CD4-positive, alpha-beta T cell treated with Interleukin-15 for 4 hours (primary cell): ENCODE measurements around the gene CPAMD8.
"Not testable (repeated sequence)": the region's sequence is repeated elsewhere in the genome, so short reads cannot be mapped to it uniquely, and the experiment has no call there.

Source experiments
- DNase-seq: peaks from one replicate; pipeline ENCODE4 v3.0.0-alpha.2; 2020; ENCODE audit warnings: low spot score

The CPAMD8 gene

DNA sequence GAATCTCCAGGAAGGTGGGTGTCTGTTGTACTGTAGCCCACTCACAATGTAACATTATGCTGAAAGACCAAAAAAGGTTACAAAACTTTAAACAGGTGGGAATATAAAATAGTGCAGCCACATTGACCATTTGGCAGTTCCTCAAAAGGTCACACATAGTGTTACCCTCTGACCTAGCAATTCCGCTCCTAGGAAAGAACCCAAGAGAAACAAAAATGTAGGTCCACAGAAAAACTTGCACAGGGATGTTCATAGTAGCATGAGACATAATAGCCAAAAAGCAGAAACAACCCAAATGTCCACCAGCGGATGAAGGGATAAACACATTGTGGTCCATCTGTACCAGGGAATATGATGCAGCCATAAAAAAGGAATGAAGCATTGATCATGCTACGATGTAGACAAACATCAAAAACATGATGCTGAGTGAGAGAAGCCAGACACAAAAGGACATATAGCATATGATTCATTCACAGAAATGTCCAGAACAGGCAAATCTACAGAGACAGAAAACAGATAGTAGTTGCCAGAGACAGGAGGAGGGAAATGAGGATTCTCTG, 27.9 kb downstream of the CPAMD8 start:
- DNase-seq = no peak

DNA sequence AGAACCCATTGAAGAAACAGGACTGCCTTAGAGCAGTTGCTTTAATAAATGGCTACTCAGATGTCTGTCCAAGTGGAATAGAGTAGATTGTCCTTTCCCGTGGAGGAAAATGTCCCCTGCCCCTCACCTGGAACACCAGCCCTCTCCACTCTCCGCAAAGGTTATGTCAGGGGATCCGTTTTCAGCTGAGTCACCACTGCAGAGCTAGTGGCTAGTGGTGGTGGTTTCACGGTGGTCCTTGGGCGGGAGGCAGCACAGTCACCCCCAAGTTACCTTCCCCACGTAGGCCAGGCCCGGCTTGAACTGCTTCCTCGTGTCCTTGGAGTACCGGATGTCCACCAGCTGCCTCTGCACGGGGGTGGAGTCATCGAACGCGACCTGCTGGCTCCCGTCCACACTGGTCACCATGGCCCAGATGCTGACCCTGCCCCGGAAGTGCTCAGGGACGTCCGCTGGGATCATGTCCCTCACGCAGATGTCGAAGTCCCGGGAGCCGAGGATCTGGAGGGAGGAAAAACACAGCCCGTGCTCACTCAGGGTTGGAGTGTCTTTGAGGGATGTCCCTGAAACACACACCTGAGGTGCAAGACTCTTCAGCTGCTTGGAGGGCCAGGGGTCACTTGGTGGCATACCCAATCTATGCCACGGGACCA, 29.6 kb downstream of the CPAMD8 start:
- not testable (repeated sequence) for DNase-seq

DNA sequence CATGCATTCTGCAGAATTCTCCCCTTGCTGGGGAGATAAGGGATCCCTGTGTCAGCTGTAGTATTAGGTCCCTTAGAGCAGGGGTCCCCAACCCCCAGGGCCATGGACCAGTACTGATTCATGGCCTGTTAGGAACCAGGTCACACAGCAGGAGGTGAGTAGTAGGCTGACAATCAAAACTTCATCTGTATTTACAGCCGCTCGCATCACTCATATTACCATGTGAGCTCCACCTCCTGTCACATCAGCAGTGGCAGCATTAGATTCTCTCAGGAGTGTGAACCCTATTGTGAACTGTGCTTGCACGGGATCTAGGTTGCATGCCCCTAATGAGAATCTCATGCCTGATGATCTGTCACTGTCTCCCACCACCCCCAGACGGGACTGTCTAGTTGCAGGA, 37.9 kb downstream of the CPAMD8 start:
- DNase-seq = no peak

DNA sequence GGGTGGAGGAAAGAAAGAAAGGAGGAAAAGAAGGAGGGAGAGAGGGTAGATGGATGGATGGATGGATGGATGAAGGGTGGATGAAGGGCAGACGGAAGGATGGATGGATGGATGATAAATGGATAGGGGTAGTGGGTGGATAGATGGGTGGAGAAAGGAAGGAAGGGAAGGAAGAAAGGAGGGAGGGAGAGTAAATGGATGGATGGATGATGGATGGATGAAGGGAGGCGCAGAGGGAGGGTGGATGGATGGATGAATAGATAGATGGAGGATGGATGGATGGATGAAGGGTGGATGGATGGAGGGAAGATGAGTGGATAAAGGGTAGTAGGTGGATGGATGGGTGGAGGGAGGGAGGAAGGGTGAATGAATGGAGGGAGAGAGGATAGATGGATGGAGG, 41.2 kb downstream of the CPAMD8 start:
- DNase-seq = no peak

DNA sequence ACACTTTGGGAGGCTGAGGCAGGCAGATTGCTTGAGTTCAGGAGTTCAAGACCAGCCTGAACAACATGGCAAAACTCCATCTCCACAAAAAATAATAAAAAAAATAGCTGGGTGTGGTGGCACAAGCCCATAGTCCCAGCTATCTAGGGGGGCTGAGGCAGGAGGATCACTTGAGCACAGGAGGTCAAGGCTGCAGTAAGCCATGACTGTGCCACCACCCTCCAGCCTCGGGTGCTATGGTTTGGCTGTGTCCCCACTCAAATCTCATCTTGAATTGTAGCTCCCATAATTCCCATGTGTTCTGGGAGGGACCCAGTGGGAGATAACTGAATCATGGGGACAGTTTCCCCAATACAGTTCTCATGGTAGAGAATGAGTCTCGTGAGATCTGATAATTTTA, 44.0 kb downstream of the CPAMD8 start:
- DNase-seq = not testable (repeated sequence)

DNA sequence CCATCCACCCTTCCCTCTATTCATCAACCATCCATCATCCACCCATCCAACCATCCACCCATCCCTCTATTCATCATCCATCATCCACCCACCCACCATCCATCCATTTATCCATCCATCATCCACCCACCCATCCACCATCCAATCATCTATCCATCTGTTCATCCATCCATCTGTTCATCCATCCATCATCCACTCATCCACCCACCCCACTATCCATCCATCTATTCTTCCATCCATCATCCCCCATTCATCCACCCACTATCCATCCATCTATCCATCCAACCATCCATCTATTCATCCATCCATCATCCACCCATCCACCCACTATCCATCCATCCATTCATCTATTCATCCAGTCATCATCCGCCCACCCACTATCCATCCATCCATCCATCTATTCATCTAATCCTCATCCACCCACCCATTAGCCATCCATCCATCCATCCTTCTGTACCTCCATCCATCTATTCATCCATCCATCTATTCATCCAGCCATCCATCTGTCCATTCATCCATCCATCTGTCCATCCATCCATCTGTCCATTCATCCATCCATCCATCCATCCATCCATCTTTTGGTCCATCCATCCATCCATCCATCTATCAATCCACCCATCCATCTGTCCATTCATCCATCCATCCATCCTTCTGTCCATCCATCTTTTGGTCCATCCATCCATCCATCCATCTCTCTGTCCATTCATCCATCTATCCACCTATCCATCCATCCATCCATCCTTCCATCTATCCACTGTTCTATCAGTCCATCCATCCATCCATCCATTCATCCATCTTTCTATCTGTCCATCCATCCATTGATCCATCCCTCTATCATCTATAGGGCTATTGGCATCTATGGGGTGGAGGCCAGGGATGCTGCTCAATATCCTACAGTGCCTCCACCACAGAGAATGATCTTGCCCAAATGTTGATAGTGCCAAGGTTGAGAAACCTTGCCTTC, 47.5 kb downstream of the CPAMD8 start:
- no peak for DNase-seq

DNA sequence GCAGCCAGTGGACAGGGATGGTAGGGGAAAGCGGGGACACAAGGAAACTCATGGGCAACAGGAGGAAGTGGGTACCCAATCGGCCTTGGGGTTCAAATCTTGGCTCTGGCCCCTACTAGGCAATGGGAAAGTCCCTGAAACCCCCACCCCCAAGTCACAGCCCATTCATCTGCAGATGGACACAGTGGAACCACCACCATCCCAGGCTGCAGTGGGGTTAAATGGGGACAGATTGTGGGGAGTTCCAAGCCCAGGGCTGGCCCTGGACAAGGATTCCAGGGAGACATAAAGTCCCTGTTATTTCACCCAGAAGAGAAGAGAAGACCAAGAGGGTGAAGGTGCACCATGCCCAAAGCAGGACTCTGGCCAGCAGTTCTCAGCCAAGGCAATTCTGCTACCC, 48.5 kb downstream of the CPAMD8 start:
- DNase-seq = no peak

DNA sequence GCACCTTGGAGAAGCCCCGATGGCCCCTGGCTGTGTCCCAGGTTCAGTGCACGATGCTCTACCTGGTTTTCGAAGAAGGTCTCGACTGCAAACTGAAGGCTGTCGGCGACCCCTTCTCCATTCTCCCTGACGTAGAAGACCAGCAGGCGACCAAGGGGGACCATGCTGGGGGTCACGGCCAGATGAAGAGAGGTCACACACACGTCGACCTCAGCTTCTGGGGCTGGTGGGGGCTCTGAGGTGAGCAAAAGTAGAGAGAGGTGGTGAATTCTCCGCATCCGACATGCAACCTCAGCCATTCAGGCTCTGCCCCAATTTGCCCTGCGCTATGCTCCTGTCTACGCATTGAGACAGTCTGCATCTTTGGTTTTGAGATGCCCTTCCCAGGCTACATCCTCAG, 49.3 kb downstream of the CPAMD8 start:
- DNase-seq = no peak

DNA sequence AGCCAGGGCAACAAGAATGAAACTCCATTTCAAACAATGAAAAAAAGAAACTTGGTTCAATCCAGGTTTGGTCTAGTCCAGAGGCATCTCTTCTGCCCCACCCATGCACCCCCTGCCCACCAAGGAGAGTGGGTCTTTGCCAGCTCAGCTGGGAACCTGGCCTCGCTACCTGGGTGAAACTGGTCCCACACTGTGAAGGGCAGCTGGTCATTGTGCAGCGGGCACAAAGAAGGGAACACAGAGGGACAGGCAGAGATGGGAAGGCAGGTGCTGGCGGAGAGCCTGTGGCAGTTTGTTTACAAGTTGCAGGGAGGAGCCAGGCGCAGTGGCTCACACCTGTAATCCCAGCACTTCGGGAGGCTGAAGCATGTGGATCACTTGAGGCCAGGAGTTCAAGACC, 50.2 kb downstream of the CPAMD8 start:
- DNase-seq = no peak

DNA sequence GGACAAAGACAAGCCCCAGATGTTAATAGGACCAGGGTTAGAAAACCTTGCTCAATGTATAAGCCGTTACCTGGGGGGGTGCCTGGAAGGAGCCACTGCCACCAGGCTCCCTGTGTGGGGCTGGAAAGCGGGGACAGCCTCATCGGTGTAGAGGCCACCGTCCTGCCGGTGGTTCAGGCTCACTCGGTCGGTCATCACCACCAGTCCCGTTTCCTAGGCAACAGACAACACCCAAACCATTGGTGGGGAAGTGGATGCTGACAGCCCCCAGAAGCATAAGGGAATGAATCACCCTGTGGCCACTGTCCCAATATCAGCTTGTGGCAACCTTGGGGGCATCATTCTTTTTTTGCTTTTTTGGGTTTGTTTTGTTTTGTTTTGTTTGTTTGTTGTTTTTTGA, 55.8 kb downstream of the CPAMD8 start:
- DNase-seq = no peak

DNA sequence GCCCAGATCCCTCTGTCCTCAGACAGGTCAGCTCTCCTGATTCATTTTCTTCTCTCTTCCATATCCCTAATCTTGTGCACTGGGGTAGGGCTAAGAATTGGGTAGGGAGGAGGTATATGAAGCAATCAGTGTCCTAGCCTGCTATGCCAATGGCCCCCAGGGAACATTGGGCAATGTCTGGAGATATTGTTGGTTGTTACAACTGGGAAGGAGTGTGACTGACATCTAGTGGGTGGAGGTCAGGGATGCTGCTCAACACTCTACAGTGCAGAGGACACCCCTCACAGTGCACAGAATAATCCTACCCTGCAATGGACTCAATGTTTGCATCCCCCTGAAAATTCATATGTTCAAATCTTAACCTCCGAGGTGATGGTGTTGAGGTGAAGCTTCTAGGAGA, 57.5 kb downstream of the CPAMD8 start:
- DNase-seq = no peak

DNA sequence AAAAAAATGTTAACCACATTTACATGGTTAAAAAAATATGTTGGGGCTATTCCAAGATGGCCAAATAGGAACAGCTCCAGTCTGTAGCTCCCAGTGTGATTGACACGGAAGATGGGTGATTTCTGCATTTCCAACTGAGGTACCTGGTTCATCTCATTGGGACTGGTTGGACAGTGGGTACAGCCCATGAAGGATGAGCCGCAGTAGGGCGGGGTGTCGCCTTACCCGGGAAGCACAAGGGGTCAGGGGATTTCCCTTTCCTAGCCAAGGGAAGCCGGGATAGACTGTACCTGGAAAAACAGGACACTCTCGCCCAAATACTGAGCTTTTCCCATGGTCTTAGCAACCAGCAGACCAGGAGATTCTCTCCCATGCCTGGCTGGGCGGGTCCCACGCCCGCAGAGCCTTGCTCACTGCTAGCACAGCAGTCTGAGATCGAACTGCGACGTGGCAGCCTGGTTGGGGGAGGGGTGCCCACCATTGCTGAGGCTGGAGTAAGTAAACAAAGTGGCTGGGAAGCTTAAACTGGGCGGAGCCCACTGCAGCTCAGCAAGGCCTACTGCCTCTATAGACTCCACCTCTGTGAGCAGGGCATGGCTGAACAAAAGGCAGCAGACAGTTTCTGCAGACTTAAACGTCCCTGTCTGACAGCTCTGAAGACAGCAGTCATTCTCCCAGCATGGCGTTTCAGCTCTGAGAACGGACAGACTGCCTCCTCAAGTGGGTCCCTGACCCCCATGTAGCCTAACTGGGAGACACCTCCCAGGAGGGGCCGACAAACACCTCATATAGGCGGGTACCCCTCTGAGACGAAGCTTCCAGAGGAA, 65.4 kb downstream of the CPAMD8 start:
- DNase-seq = not testable (repeated sequence)

DNA sequence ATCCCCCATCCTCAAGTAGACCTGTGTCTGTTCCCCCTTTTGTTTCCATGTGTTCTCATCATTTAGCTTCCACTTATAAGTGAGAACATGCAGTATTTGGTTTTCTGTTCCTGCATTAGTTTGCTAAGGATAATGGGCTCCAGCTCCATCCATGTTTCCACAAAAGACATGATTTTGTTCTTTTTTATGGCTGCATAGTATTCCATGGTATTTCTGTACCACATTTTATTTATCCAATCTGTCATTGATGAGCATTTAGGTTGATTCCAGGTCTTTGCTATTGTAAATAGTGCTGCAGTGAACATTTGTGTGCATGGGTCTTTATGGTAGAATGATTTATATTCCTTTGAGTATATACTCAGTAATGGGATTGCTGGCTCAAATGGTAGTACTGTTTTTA, 68.3 kb downstream of the CPAMD8 start:
- DNase-seq = not testable (repeated sequence)

DNA sequence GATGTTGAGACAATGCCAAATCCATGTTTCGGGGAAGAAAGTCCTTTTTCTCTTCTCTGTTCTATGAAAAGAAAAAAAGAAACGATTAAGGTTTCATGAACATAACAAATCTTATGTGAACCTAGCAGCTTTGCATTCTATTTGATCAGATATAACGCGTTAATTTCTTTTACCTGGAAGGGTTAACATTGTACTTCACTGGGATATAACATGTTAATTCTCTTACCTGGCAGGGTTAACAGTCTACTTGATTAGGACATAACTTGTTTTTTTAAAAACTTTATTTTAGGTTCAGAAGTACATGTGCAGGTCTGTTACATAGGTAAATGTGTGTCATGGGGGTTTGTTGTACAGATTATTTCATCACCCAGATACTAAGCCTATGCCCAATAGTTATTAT, 68.8 kb downstream of the CPAMD8 start:
- DNase-seq = no peak

DNA sequence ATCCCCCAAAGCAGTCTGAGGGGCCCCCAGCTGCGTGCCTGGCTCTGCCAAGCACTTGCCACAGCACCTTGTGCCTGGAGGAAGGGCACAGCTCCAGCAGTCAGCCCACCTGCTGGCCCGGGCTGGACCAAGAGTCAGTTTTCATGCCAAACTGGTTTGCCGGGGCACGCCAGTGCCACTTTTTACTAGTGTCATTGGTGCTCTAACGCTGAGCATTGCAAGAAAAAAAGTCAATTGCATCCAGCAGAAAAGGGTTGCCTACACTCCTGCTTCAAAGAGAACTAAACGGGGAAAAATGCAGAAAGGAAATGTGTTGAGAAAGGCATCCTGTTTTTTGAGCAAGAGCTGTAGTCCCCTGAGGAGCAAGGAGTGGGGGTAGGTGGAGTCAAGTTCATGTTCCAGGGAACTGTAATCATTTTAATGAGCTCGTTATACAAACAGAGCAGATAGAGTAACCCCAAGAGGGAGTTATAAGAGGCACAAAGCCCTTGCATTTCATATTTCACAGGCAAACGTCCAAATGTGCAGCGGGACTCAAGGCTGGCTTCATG, 69.4 kb downstream of the CPAMD8 start:
- no peak for DNase-seq

DNA sequence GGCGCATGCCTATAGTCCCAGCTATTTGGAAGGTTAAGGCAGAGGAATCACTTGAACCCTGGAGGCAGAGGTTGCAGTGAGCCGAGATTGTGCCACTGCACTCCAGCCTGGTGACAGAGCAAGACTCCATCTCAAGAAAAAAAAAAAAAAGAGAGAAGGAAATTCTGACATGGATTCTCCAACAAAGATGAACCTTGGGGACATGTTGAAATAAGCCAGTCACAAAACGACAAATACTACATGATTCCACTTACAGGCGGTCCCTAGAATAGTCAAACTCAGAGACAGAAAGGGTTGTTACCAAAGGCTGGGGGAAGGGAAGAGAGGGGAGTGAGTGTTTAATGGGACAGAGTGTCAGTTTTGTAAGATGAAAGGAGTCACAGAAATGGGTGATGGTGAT, 71.4 kb downstream of the CPAMD8 start:
- no peak for DNase-seq

DNA sequence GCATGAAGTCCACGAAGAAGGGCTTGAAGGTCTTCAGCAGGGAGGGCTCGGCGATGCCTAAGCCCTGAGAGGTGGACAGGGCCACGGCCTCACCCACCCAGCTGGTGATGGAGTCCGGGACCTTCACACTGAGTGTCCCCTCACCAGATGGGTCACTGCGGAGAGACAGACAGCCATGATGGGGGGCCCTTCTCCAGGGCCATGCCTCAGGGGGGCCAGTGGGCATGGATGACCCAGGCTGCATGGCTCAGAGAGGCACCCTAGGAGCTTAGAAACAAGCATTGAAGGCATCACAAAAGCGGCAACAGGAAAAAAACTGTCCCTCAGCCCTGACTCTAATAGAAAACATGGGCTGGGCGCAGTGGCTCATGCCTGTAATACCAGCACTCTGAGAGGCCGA, 74.6 kb downstream of the CPAMD8 start:
- no peak for DNase-seq

DNA sequence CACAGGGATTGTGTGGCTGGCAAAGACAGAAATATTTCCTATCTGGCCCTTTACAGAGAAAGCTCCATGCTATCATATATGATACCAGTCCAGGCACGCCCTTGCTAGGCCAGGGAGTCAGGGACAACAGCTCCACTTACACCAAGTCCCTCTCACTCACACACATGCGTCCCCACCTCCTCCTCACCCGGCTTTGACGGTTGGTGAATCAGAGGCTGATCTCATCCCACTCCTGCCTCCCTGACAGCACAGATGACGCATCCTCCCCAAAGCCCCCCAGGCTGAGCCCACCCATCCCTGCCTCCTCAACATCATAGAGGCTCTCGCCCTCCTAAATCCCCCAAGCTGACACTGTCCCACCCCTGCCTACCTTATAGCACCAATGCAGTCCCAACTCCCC, 75.1 kb downstream of the CPAMD8 start:
- DNase-seq = no peak

DNA sequence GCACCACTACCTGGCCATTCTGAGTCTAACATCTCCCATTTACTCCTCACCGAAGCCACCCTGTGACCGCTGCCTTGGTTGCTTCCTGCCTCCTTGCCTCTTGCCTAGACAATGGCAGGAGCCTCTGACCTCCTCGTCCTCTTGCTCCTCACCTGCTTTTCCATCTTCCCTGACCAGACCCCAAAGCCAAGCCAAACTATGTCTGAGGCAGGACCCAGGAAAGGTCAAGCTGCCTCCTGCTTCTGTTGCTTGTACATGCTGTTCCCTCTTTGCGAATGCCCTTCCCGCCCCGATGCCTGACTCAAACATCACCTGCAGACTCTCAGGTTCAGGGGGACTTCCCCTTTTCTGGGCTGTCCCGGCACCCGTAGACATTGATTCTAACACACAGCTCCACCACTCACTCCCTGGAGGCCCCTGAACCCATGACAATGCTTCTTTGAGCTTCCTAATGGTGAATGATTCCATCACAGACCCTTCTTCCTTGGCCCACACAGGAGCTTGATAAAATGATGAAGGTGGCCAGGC, 77.0 kb downstream of the CPAMD8 start:
- no peak for DNase-seq

DNA sequence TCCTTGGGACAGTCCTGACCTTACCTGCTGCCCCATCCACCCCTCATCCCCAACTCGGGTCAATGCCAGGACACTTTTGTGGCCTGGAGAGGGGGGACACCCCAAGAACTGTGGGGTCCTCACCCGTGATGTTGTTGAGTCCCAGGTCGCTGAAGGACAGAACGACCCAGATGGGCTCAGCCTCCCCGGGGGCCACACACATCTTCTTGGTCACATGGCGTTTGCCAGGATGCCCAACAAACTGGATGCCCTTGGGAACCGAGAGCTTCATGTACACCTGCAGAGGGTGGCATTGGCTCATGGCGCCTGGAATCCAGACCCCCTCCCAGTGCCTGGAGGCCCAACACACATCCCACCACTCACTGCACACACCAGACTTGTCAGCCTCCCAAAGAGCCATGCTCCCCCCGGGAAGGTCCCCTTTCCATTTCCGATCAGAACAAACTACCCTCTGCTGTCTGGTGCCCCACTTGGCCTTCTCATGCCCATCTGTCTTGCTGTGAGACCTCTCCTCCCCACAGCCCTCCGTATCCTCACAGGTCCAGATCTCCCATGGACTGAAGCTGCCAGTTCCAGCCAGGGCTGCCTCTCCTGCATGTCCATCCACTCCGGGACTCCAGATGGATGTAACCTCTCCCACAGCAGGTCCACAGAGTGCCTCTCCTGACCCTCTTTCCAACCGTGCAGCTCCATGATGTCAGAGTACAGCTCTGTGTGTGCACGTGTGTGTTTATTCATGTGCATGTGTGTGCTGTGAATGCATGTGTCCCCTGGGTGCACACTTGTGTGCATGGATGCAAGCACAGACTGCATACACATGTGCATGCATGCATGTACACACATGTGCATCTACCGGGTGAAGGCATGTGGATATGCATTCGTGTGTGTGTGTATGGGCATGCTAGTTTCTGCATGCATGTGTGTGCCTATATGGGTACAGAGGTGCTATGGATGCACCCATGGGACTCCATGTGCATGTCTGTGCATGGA, 79.4 kb downstream of the CPAMD8 start:
- DNase-seq = no peak
